ENCODE measurements around the gene CELSR1. TPM values are rescaled to one million over a fixed set of nuclear protein-coding genes. Genes with fewer than 3 reads are reported as not detected.

CELSR1 gene
- total RNA-seq, 1 experiment from 2014 or later = 22.6 TPM

- Histone ChIP-seq H4K91ac (ENCODE audit: insufficient read length, low read depth, low read length) (no peak overlapping the region), H3K4me2 (ENCODE audit: insufficient read depth, insufficient read length, low read length) (no peak overlapping the region), H3K79me1 (ENCODE audit: insufficient read depth, low read depth, low read length, poor library complexity, severe bottlenecking) (no peaks in the 10 kb centered on the region), H3T11ph (ENCODE audit: low read length) (no peak overlapping the region), H3K56ac (ENCODE audit: insufficient read length, low read depth, low read length) (no peak overlapping the region), H2BK120ac (ENCODE audit: low read depth, low read length, poor library complexity, severe bottlenecking) (no peak overlapping the region), H2BK15ac (ENCODE audit: low read depth, low read length) (no peak overlapping the region), H4K20me1 (ENCODE audit: control insufficient read depth, insufficient read depth, insufficient read length) (no peaks in the 10 kb centered on the region), H3K23me2 (ENCODE audit: insufficient read length, low read depth, low read length, poor library complexity, severe bottlenecking) (peaks cover 8% of the 10 kb centered on the region), H2AFZ (ENCODE audit: low read length) (no peak overlapping the region), H2AK5ac (ENCODE audit: insufficient read length, low read length) (no peak overlapping the region), H3K23ac (ENCODE audit: insufficient read length, low read depth, low read length) (no peak overlapping the region), H3K9me3 (ENCODE audit: control insufficient read depth, low read depth, low read length) (no peaks in the 10 kb centered on the region), H3K79me2 (ENCODE audit: insufficient read depth, low read length) (no peaks in the 10 kb centered on the region; the same call in 1 of the 2 replicates), H4K8ac (replicated peaks; ENCODE audit: insufficient read length, low read depth, low read length) (no peak overlapping the region), H3K18ac (ENCODE audit: insufficient read length, low read depth, low read length) (no peak overlapping the region), H3K4ac (ENCODE audit: low read depth, low read length) (no peak overlapping the region), H2BK20ac (ENCODE audit: low read depth, low read length, poor library complexity, severe bottlenecking) (no peak overlapping the region), H3K14ac (ENCODE audit: insufficient read depth, low read length) (no peak overlapping the region), H3K27ac (ENCODE audit: insufficient read length, low read depth, low read length) (no peak overlapping the region), H3K4me1 (ENCODE audit: insufficient read depth, low read length) (no peaks in the 10 kb centered on the region; the same call in 1 of the 2 replicates), H2BK5ac (ENCODE audit: insufficient read length, low read length) (no peak overlapping the region), H2BK12ac (ENCODE audit: insufficient read length, low read depth, low read length) (no peak overlapping the region), H3K9ac (ENCODE audit: extremely low read depth, insufficient read length, low read length) (no peak overlapping the region), H3K27me3 (ENCODE audit: insufficient read depth, low read length) (no peaks in the 10 kb centered on the region; the same call in 1 of the 2 replicates), H4K5ac (ENCODE audit: insufficient read length, low read depth, low read length) (no peak overlapping the region)
- peak; percentile 31 for DNase-seq
- peak overlapping the region; percentile 78 to 91 for H3K4me3 Mint-ChIP-seq
- H3K27ac Mint-ChIP-seq = peak overlapping the region in 1 of 3 experiments; percentile 35; a peak in 1 of 7 replicates
- no peaks in the 10 kb centered on the region for H3K9me3 Mint-ChIP-seq
- no peak for TF ChIP-seq CTCF (conservative IDR thresholded peaks at IDR 0.05)
- peaks cover 46 to 59% of the 10 kb centered on the region in 2 experiments for H3K4me1 Mint-ChIP-seq
- H3K36me3 Mint-ChIP-seq (ENCODE audit: insufficient read depth in 1 of 3, low read depth in 3 of 3) = no peaks in the 10 kb centered on the region
- no CpG with 5 or more reads among the region's 15 CpGs for WGBS (ENCODE audit: extremely low coverage, insufficient read length, low lambda C conversion rate)
- peaks cover 31% of the 10 kb centered on the region for H3K27me3 Mint-ChIP-seq (ENCODE audit: low read depth)
These were observed 41.6 kb upstream of the CELSR1 start for GRCh38 chr22:46578824-46579561.

Data from H9 (cell line).